Lower leg skin (tissue), 3 donors: ENCODE data around the gene PRMT7.

Source experiments
- POLR2A ChIP-seq, 2 donors: fragments of 450-650 bp; IDR thresholded peaks; one replicate each; pipeline ENCODE4 v1.6.1; 2016 to 2017; ENCODE audit warnings: antibody characterized with exemption in 2 of 2, mild to moderate bottlenecking in 1 of 2, moderate library complexity in 1 of 2
- TF ChIP-seq, protein P1 (sequence below), 3 donors: fragments of 450-650 bp; IDR thresholded peaks; one replicate each; pipeline ENCODE4 v1.5.1; 2016; ENCODE audit warnings: antibody characterized with exemption in 3 of 3, mild to moderate bottlenecking in 3 of 3, moderate library complexity in 2 of 3

DNA sequence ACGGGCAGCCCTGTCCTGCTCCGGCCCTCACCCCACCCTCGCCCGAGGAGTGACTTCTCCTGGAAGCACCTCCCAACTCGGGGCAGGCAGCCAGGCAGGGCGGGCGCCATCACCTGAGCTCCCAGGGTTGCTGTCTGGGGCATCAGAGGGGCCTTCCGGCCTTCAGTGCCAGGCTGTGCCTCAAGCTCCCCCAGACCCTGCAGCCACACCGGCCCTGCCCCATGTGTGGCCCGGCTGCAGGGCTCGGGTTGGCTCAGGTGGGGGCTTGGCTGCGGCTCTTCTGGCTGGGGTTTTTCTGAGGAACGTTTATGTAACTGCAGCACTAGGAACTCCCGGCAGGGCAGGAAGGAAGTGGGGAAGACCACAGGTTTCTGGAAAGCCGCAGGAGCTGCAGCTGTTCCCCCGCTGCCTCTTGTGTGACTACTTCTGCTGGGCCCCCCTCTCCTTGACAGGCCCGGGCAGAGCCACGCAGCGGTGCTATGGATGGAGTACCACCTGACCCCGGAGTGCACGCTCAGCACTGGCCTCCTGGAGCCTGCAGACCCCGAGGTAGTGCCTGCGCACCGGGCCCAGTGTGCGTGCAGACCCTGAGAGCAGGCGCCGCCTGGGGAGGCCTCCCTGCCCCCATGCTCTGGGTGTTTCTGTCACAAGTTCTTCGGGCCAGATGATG is 45.6 kb downstream of the PRMT7 start:
- TF ChIP-seq, protein P1, sequence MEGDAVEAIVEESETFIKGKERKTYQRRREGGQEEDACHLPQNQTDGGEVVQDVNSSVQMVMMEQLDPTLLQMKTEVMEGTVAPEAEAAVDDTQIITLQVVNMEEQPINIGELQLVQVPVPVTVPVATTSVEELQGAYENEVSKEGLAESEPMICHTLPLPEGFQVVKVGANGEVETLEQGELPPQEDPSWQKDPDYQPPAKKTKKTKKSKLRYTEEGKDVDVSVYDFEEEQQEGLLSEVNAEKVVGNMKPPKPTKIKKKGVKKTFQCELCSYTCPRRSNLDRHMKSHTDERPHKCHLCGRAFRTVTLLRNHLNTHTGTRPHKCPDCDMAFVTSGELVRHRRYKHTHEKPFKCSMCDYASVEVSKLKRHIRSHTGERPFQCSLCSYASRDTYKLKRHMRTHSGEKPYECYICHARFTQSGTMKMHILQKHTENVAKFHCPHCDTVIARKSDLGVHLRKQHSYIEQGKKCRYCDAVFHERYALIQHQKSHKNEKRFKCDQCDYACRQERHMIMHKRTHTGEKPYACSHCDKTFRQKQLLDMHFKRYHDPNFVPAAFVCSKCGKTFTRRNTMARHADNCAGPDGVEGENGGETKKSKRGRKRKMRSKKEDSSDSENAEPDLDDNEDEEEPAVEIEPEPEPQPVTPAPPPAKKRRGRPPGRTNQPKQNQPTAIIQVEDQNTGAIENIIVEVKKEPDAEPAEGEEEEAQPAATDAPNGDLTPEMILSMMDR (IDR thresholded peaks at IDR 0.05): no peak
- TF ChIP-seq POLR2A (IDR thresholded peaks at IDR 0.05): no peak
